ENCODE results near the gene MYBPC1. TPM values are rescaled to one million over a fixed set of nuclear protein-coding genes. Genes with fewer than 3 reads are reported as not detected.

The MYBPC1 gene
- total RNA-seq, 6 experiments from 2014 or later: 0.07 to 6.3 (median 0.66) TPM; not detected in 1

GRCh38 chr12:101707131-101707782, 112.5 kb downstream of the MYBPC1 start:
- intact Hi-C loops (cut with DNase I): no loop called here
- peaks cover 0 to 64% (median 3%) of the 10 kb centered on the region in 4 donors for H3K4me1 ChIP-seq
- no peak overlapping the region for H3K27ac ChIP-seq
- no peaks in the 10 kb centered on the region for H3K27me3 ChIP-seq
- H3K4me3 ChIP-seq: no peak overlapping the region
- ATAC-seq: peak in 1 of 4 donors; percentile 28
- no peaks in the 10 kb centered on the region for H3K36me3 ChIP-seq
- DNase-seq: no peak
- no peak for TF ChIP-seq CTCF (IDR thresholded peaks at IDR 0.05)
- TF ChIP-seq POLR2A (IDR thresholded peaks at IDR 0.05): no peak
- H3K9me3 ChIP-seq: no peaks in the 10 kb centered on the region

GRCh38 chr12:101710288-101710687, 115.5 kb downstream of the MYBPC1 start:
- no peak overlapping the region for H3K4me3 ChIP-seq
- WGBS (ENCODE audit: insufficient coverage, low coverage, low lambda C conversion rate, missing lambda C conversion rate): 52% methylated on average over 2 of the region's 4 CpGs
- peaks cover 0 to 75% (median 16%) of the 10 kb centered on the region in 4 donors for H3K4me1 ChIP-seq
- intact Hi-C loops (cut with DNase I): no loop called here
- no peaks in the 10 kb centered on the region for H3K27me3 ChIP-seq
- TF ChIP-seq CTCF (IDR thresholded peaks at IDR 0.05) (no peak), POLR2A (IDR thresholded peaks at IDR 0.05) (no peak)
- peak overlapping the region; percentile 40 to 79 (median 66) for H3K27ac ChIP-seq
- DNase-seq (no peak), ATAC-seq (peak in 3 of 4 donors; percentile 33 to 64 (median 53))
- no peaks in the 10 kb centered on the region for H3K36me3 ChIP-seq
- H3K9me3 ChIP-seq: no peaks in the 10 kb centered on the region

GRCh38 chr12:101713059-101713682, 118.4 kb downstream of the MYBPC1 start:
- no peaks in the 10 kb centered on the region for H3K36me3 ChIP-seq
- ATAC-seq (peak; percentile 89 to 97 (median 94)), DNase-seq (peak; percentile 69 to 89 (median 83))
- peak overlapping the region; percentile 66 to 79 (median 79) for H3K27ac ChIP-seq
- 11% methylated on average over 5 of the region's 5 CpGs for WGBS (ENCODE audit: insufficient coverage, low coverage, low lambda C conversion rate, missing lambda C conversion rate)
- intact Hi-C loops (cut with DNase I): no loop called here
- peak overlapping the region in 2 of 3 donors; percentile 27 to 36 for H3K4me3 ChIP-seq
- H3K27me3 ChIP-seq: no peaks in the 10 kb centered on the region
- peaks cover 0 to 74% (median 17%) of the 10 kb centered on the region in 4 donors for H3K4me1 ChIP-seq
- TF ChIP-seq POLR2A (IDR thresholded peaks at IDR 0.05) (no peak), CTCF (IDR thresholded peaks at IDR 0.05) (no peak)
- H3K9me3 ChIP-seq: no peaks in the 10 kb centered on the region

GRCh38 chr12:101713930-101714329, 119.2 kb downstream of the MYBPC1 start:
- TF ChIP-seq CTCF (IDR thresholded peaks at IDR 0.05) (no peak), POLR2A (IDR thresholded peaks at IDR 0.05) (no peak)

More at GRCh38 chr12:101713930-101714329, 119.2 kb downstream of the MYBPC1 start:
- intact Hi-C loops (cut with DNase I): no loop called here
- DNase-seq (no peak), ATAC-seq (peak in 1 of 4 donors; percentile 20)
- Histone ChIP-seq H3K9me3 (no peaks in the 10 kb centered on the region), H3K36me3 (no peaks in the 10 kb centered on the region), H3K27me3 (no peaks in the 10 kb centered on the region), H3K27ac (peak overlapping the region; percentile 66 to 79 (median 79)), H3K4me1 (peaks cover 0 to 70% (median 17%) of the 10 kb centered on the region in 4 donors), H3K4me3 (peak overlapping the region in 1 of 3 donors; percentile 36)
- WGBS (ENCODE audit: insufficient coverage, low coverage, low lambda C conversion rate, missing lambda C conversion rate): 28% methylated on average over 2 of the region's 2 CpGs
